HS-27A (cell line): ENCODE measurements around the gene LDB3.

Source experiments
- DNase-seq: peaks from one replicate; pipeline ENCODE4 v3.0.0-alpha.2; 2012; ENCODE audit warnings: low read depth, missing footprints

The LDB3 gene

GRCh38 chr10:86759073-86759672 is 90.9 kb downstream of the LDB3 start:
- no peak for DNase-seq

GRCh38 chr10:86763404-86763803 is 95.1 kb downstream of the LDB3 start:
- DNase-seq: no peak

GRCh38 chr10:86765548-86765947 is 97.2 kb downstream of the LDB3 start:
- no peak for DNase-seq

GRCh38 chr10:86768412-86769062 is 100.2 kb downstream of the LDB3 start:
- DNase-seq: no peak

- DNase-seq: no peak
Measured at GRCh38 chr10:86769991-86770390, 101.7 kb downstream of the LDB3 start.

- DNase-seq: no peak
Measured at GRCh38 chr10:86770412-86770960, 102.2 kb downstream of the LDB3 start.

- DNase-seq: no peak
Measured at GRCh38 chr10:86773498-86773897, 105.2 kb downstream of the LDB3 start.

- DNase-seq: no peak
Measured at GRCh38 chr10:86775056-86775869, 107.0 kb downstream of the LDB3 start.

GRCh38 chr10:86775870-86776180 is 107.5 kb downstream of the LDB3 start:
- no peak for DNase-seq

- no peak for DNase-seq
Measured at GRCh38 chr10:86779220-86780017, 111.1 kb downstream of the LDB3 start.

GRCh38 chr10:86782701-86783418 is 114.5 kb downstream of the LDB3 start:
- DNase-seq: no peak

GRCh38 chr10:86785037-86785436 is 116.7 kb downstream of the LDB3 start:
- DNase-seq: no peak
